PC-9 (cell line): ENCODE measurements around the gene GPR89A. TPM values are rescaled to one million over a fixed set of nuclear protein-coding genes. Genes with fewer than 3 reads are reported as not detected.
"Not testable (repeated sequence)": the region's sequence is repeated elsewhere in the genome, so short reads cannot be mapped to it uniquely, and the experiment has no call there.

Experiments
- BruUV-seq: library from RNA; stranded (reverse); fragments of 400-500 nt; replicated peaks from 2 replicates; lab custom pipeline; 2021; lab: Mats Ljungman, UMichigan
- CTCF ChIA-PET: fragments of 300-600 bp; sonication (Branson Sonifier 250); formaldehyde crosslinking; loops from one replicate; lab custom pipeline; 2022; ENCODE audit warnings: antibody characterized with exemption; lab: Charles Lee
- POLR2A ChIA-PET: fragments of 300-600 bp; sonication (Branson Sonifier 250); formaldehyde crosslinking; loops from one replicate; lab custom pipeline; 2022; ENCODE audit warnings: antibody characterized with exemption; ENCODE audit not compliant: unreplicated experiment; lab: Charles Lee
- DNase-seq, 2 experiments: peaks; one replicate each; pipeline versions ENCODE4 v3.0.0 to v3.0.0-alpha.2; 2015 to 2022; ENCODE audit warnings: mixed read lengths in 1 of 2
- H2AFZ ChIP-seq: fragments of 200-600 bp; sonication (generic); 2 replicates; pipeline ENCODE4 v1.8.1; 2017; ENCODE audit warnings: antibody characterized with exemption
- H3F3A ChIP-seq: fragments of 200-600 bp; sonication (generic); 2 replicates; pipeline ENCODE4 v1.8.1; 2017; ENCODE audit warnings: antibody characterized with exemption, mild to moderate bottlenecking, low read depth; ENCODE audit not compliant: insufficient read depth
- H3K27ac ChIP-seq: fragments of 200-600 bp; sonication (generic); 2 replicates; pipeline ENCODE4 v1.6.1; 2016; ENCODE audit warnings: mixed run types
- H3K27me3 ChIP-seq: fragments of 200-600 bp; sonication (generic); 2 replicates; pipeline ENCODE4 v1.6.1; 2016; ENCODE audit warnings: low read depth, mixed run types; ENCODE audit not compliant: insufficient read depth
- H3K36me3 ChIP-seq: fragments of 200-600 bp; sonication (generic); 2 replicates; pipeline ENCODE4 v1.6.1; 2016; ENCODE audit warnings: low read depth, mixed run types
- H3K4me1 ChIP-seq: fragments of 200-600 bp; sonication (generic); replicated peaks from 2 replicates; pipeline ENCODE4 v1.6.1; 2016; ENCODE audit warnings: mixed run types; ENCODE audit not compliant: insufficient read depth
- H3K4me2 ChIP-seq: fragments of 200-600 bp; sonication (generic); 2 replicates; pipeline ENCODE4 v1.6.1; 2017; ENCODE audit warnings: mixed run types
- H3K4me3 ChIP-seq: fragments of 200-600 bp; sonication (generic); 2 replicates; pipeline ENCODE4 v1.6.1; 2016; ENCODE audit warnings: mixed run types
- H3K79me2 ChIP-seq: fragments of 200-600 bp; sonication (generic); 2 replicates; pipeline ENCODE4 v1.6.1; 2017; ENCODE audit warnings: low read depth, mixed run types
- H3K9me2 ChIP-seq: fragments of 200-600 bp; sonication (generic); 2 replicates; pipeline ENCODE4 v1.8.1; 2017; ENCODE audit warnings: mild to moderate bottlenecking; ENCODE audit not compliant: insufficient read depth
- H3K9me3 ChIP-seq: fragments of 200-600 bp; sonication (generic); 2 replicates; pipeline ENCODE4 v1.8.1; 2016; ENCODE audit warnings: low read depth; ENCODE audit not compliant: insufficient read depth
- H4K20me1 ChIP-seq: fragments of 200-600 bp; sonication (generic); 2 replicates; pipeline ENCODE4 v1.8.1; 2017; ENCODE audit not compliant: insufficient read depth
- EZH2 ChIP-seq: fragments of 200-600 bp; sonication (generic); IDR thresholded peaks from 2 replicates; pipeline ENCODE4 v1.8.0; 2017; ENCODE audit warnings: antibody characterized with exemption, low read depth
- intact Hi-C: fragments of 100-400 bp; cut with micrococcal nuclease; formaldehyde crosslinking; loops from one replicate; pipeline ENCODE4 v1.10.0; 2022; ENCODE audit not compliant: unreplicated experiment
- total RNA-seq: library from RNA; stranded (reverse); gene quantifications from 2 replicates; pipeline ENCODE4 v1.2.3, GENCODE V29; 2021
- TF ChIP-seq, protein P1 (sequence below): fragments of 200-600 bp; sonication (generic); conservative IDR thresholded peaks from 2 replicates; pipeline ENCODE4 v1.6.1; 2017; ENCODE audit warnings: mixed run types, antibody characterized with exemption, mild to moderate bottlenecking, moderate library complexity

Gene GPR89A
- total RNA-seq, 1 experiment from 2014 or later: 20.4 TPM

DNA sequence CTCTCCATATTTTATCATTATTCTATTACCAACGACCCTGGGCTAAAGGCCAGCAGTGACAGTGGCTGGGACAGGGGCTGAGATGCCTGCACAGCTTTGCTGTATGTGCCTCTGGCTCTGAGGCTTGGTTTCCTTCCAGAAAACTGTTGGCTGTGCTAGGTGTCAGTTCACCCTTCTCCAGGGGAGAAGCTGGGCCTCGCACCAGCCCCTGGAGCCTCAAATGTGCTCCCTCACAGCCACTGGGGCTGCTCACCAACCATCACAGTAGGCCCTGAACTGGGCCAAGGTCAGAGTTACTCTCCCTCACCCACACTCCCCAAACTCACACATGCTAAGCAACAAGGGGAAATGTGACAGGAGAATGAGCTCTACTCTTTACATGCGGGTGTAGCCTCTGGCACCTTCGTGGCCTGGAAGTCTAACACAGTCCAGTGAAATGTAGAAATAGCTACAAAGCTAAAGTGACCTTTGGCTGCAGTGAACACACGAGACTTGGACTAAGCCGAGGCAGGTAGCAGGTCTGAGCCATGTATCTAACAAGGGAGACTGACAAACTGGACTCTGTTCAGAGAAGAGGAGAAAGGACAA lies 106.8 kb downstream of the GPR89A start:
- CTCF ChIA-PET: no interaction called here
- BruUV-seq: no TSS peak
- Histone ChIP-seq H3K27ac (no peak overlapping the region), H3K4me3 (no peak overlapping the region), H3K36me3 (no peaks in the 10 kb centered on the region), H4K20me1 (no peaks in the 10 kb centered on the region), H3F3A (0 out of 2 replicates have a peak, but pooled peaks cover 9% of the 10 kb centered on the region), H3K9me2 (no peaks in the 10 kb centered on the region), H2AFZ (no peak overlapping the region), H3K9me3 (no peaks in the 10 kb centered on the region), H3K4me1 (no peaks in the 10 kb centered on the region), H3K27me3 (no peaks in the 10 kb centered on the region), H3K79me2 (no peaks in the 10 kb centered on the region), H3K4me2 (no peak overlapping the region)
- DNase-seq: no peak
- POLR2A ChIA-PET: no interaction called here
- intact Hi-C loops: no loop called here
- TF ChIP-seq, protein P1, sequence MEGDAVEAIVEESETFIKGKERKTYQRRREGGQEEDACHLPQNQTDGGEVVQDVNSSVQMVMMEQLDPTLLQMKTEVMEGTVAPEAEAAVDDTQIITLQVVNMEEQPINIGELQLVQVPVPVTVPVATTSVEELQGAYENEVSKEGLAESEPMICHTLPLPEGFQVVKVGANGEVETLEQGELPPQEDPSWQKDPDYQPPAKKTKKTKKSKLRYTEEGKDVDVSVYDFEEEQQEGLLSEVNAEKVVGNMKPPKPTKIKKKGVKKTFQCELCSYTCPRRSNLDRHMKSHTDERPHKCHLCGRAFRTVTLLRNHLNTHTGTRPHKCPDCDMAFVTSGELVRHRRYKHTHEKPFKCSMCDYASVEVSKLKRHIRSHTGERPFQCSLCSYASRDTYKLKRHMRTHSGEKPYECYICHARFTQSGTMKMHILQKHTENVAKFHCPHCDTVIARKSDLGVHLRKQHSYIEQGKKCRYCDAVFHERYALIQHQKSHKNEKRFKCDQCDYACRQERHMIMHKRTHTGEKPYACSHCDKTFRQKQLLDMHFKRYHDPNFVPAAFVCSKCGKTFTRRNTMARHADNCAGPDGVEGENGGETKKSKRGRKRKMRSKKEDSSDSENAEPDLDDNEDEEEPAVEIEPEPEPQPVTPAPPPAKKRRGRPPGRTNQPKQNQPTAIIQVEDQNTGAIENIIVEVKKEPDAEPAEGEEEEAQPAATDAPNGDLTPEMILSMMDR: no peak
- TF ChIP-seq EZH2: no peak

DNA sequence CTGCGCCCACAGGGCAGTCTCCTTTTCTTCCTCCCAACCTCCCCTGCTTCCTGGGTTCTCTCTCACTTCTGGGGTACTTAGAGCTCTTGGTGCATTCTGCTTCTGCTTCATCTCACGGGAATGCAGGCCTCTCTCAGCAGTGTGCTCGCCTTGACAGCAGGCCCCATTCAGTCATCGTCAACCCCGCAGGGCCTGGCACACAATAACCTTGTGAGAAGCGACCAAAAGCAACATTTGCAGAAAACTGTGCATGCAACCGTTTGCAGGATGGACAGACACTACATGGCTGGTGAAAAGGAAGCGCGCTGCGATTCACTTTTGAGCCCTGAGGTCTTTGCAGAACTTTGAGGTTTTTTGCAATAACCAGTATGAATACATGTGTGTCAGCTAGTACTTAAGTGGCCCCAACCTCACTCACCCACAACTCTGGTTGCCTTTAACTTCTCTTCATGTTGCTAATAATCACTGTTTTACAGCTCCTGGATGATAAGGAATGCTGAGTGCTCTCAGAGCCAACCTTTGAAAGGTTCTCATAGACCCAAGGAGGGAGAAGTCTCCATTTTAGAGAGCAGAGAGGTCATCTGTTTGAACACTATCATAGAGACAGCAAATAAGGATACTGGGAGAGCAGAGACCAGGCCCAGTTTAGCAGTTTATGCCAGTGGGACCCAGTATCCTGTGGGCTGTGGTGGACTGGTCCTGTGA lies 109.0 kb downstream of the GPR89A start:
- H3K4me2 ChIP-seq: no peak overlapping the region
- POLR2A ChIA-PET: no interaction called here
- no peaks in the 10 kb centered on the region for H3K79me2 ChIP-seq
- intact Hi-C loops: no loop called here
- H3F3A ChIP-seq: 0 out of 2 replicates have a peak, but pooled peaks cover under 1% of the 10 kb centered on the region
- no peaks in the 10 kb centered on the region for H3K9me3 ChIP-seq
- no TSS peak for BruUV-seq
- peaks cover 6% of the 10 kb centered on the region for H3K4me1 ChIP-seq
- no peaks in the 10 kb centered on the region for H4K20me1 ChIP-seq
- no peak overlapping the region for H3K4me3 ChIP-seq
- no peaks in the 10 kb centered on the region for H3K9me2 ChIP-seq
- CTCF ChIA-PET: no interaction called here
- H2AFZ ChIP-seq: no peak overlapping the region
- no peak overlapping the region for H3K27ac ChIP-seq
- no peaks in the 10 kb centered on the region for H3K27me3 ChIP-seq
- H3K36me3 ChIP-seq: no peaks in the 10 kb centered on the region
- no peak for DNase-seq
- TF ChIP-seq EZH2: no peak
- TF ChIP-seq, protein P1: no peak

DNA sequence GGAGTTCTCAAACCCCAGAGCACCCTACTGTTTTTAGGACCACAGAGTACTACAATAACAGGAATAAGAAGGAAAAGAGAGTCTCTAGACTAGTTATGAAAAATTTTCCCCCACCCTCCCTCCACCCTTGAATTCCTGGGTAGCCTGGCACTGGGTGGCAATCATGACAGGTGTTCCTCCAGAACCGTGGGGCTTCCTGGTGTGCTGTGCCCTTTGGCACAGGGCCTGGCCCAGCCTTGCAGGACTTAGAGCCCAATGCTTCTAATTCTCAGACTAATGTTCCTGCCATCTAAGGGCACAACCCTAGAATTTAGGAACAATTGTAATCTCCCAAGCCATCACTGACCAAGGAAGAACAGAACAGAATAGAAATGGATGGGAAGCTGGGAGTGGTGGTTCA lies 110.0 kb downstream of the GPR89A start:
- Histone ChIP-seq H2AFZ (no peak overlapping the region), H3K27me3 (no peaks in the 10 kb centered on the region), H3K4me3 (no peak overlapping the region), H4K20me1 (no peaks in the 10 kb centered on the region), H3F3A (no peaks in the 10 kb centered on the region), H3K4me1 (peaks cover 6% of the 10 kb centered on the region), H3K9me3 (no peaks in the 10 kb centered on the region), H3K79me2 (no peaks in the 10 kb centered on the region), H3K36me3 (no peaks in the 10 kb centered on the region), H3K9me2 (no peaks in the 10 kb centered on the region), H3K4me2 (no peak overlapping the region), H3K27ac (no peak overlapping the region)
- ChIA-PET POLR2A (no interaction called here), CTCF (no interaction called here)
- DNase-seq: no peak
- no TSS peak for BruUV-seq
- intact Hi-C loops: no loop called here
- TF ChIP-seq EZH2: no peak
- TF ChIP-seq, protein P1: no peak

DNA sequence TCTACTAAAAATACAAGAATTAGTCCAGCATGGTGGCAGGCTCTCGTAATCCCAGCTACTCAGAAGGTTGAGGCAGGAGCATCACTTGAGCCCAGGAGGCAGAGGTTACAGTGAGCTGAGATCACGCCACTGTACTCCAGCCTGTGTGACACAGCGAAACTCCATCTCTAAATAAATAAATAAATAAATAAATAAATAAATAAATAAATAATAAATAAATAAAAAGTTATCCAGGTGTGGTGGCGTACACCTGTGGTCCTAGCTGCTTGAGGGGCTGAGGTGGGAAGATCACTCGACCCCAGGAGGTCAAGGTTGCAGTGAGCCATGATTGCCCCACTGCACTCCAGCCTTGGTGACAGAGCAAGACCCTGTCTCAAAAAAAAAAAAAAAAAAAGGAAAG lies 110.7 kb downstream of the GPR89A start:
- H3K27ac ChIP-seq, H4K20me1 ChIP-seq, H2AFZ ChIP-seq, H3K79me2 ChIP-seq, H3F3A ChIP-seq, H3K4me2 ChIP-seq, POLR2A ChIA-PET, H3K9me2 ChIP-seq, DNase-seq, BruUV-seq, H3K36me3 ChIP-seq, H3K4me3 ChIP-seq, H3K27me3 ChIP-seq, CTCF ChIA-PET, H3K4me1 ChIP-seq, H3K9me3 ChIP-seq, intact Hi-C loops: not testable (repeated sequence)
